IPS-NIHi11 (cell line): ENCODE measurements around the gene LHFPL3.
"Not testable (repeated sequence)": the region's sequence is repeated elsewhere in the genome, so short reads cannot be mapped to it uniquely, and the experiment has no call there.

Experiments used
- DNase-seq: peaks from one replicate; pipeline ENCODE4 v3.0.0; 2012; ENCODE audit warnings: mixed read lengths, low spot score

LHFPL3 gene

DNA sequence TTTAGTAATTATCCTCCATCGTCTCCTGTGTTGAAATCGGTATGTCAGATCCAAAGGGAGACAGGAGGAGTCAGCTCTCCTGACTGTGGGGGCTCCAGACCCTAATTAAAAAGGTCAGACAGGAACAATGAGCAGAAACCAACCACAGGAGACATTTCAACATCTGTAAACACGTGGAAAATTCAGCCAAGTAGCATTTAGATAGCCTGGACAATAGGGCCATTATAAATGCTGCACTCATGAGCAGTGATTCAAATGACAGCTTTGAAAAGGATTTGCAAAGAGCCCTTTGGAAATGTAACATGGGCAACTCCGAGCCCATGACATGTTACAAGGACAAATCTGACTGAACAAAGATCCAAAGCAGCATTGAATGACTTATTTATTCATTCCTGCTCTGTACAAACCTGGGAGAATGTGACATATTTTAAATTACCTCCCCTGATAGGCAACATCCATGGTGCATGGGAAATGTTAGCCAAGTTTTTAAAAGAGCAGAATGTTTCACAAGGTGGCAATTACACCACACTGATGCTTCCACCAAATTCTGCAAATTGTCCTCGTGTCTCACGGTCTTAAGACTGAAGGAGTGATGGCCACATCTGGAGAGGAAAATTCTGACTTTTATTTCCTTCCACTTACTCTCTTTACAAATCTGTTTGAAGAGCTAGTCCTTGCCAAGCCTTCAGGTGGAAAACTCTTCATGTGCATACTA, 572.3 kb downstream of the LHFPL3 start:
- no peak for DNase-seq

DNA sequence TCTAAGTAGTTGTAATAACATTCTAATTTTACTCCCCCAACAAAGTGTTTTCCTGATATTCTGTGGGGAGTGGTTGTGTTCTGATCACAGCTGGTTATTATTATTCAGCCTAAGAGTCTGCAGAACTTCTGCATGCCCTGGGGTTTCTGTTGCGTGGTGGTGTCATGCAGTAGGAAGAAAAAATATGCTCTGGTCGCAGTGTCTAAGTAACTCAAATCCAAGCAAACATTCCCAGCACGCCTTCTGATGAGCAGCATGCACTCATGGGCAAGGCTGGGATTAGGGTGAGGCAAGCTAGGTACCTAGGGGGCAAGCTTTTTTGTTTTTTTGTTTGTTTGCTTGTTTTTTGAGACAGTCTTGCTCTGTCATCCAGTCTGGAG, 572.8 kb downstream of the LHFPL3 start:
- DNase-seq: no peak

DNA sequence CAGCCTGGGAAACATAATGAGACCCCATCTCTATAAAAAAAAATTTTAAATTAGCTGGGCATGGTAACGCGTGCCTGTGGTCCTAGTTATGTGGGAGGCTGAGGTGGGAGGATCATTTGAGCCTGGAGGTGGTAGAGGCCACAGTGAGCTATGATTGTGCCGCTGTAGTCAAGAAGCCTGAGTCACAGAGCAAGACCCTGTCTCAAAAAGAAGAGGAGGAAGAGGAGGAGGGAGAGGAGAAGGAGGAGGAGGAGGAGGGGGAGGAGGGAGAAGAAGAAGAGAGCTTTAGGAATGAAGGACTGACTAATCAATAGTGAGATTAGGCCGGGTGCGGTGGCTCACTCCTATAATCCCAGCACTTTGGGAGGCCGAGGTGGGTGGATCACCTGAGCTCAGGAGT, 573.8 kb downstream of the LHFPL3 start:
- no peak for DNase-seq

DNA sequence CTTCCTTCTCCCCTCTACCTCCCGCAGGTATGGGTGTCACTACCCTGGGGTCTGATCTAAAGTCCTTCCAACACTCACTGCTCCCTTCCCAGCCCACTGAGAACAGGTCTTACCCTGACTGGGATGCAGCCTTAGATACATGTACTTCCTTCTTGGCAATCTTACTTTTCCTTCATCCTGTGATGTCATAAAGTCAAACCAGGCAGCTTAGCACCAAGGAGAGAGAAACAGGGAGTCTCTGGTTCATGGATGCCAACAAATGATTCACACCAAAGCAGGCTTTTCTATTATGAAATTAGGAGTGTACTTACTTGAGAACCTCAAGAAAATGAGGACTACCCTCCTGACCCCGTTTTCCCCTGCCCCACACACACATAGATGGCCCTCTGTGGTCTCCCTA, 574.6 kb downstream of the LHFPL3 start:
- no peak for DNase-seq

DNA sequence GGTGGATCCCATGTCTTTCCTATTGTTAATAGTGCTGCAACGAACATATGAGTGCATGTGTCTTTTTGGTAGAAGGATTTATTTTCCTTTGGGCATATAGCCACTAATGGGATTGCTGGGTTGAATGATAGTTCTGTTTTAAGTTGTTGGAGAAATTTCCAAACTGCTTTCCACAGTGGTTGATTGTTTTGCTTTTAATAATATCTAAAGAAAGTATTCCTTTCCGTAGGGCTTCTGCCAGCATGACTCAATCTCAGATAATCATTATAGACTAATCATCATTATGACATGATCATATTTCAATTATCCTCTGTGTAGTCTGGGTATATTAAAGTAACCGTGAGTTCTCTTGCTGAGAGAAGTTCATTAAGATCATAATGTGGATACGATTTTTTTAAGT, 575.4 kb downstream of the LHFPL3 start:
- no peak for DNase-seq

DNA sequence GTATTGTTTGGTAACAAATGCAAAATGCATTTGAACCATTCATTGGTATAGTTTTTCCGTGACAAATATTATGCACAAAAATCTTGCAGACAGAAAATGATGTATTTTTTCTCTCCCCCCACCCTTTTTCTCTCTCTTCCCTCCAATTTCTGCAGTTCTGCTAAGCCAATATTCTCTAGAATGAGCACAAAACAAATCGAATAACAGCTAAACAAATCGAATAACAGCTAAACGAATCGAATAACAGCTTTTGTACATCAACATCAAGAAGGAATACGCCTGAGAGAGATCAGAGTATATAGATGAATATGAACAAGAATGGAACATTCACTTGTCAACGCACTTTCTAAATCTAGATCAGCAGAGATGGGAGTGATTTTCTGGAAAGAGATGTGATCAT, 577.6 kb downstream of the LHFPL3 start:
- no peak for DNase-seq

DNA sequence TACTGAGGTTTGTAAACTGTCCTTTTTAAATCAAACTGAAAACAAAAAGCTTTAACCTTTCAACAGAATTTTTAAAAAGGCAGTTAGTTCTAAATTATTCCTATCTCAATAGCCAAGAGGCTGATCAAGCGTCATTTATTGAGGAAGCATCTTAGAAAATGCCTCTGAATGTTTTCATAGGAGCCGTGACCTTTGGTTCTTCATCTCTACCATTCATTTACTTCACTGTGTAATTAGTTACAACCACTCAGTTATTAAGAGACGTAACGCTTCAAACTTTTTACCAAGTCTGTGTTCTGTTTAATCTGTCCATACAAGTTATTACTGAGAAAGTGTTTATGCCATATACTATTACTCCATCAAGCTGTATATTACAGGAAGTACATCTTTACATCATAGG, 578.2 kb downstream of the LHFPL3 start:
- no peak for DNase-seq

DNA sequence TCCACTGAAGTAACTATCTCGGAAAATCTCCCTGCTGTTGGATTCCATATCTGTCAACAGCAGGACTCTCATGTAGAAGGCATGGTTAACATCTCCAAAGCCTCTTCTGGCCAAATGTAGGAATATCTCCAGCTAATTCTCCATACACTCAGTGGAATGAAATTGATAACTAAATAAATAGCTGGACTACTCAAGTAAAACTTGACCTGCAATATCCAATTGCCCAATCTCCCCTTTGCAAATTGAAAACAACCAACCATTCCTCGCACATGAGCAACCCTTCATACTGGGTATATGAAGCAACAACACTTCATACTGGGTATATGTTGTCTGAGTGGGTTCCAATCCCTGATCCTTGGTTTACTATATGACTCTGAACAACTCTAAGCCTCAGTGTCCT, 580.2 kb downstream of the LHFPL3 start:
- no peak for DNase-seq

DNA sequence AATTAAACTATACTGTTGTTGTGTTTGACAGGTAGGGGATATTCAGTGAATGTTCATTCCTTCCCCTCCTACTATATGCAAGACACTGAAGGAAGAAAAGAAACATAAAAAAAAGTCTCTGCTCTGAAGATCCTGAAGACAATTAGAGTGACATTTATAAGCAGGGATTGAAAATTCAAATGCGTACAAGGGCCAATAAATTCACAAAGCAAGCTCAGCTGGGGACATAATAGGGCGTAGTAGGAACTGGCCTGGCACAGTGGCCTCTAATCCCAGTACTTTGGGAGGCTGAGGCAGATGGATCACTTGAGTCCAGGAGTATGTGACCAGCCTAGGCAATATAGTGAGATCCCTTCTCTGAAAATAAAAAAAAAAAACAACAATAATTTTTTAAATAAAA, 580.7 kb downstream of the LHFPL3 start:
- DNase-seq: no peak

DNA sequence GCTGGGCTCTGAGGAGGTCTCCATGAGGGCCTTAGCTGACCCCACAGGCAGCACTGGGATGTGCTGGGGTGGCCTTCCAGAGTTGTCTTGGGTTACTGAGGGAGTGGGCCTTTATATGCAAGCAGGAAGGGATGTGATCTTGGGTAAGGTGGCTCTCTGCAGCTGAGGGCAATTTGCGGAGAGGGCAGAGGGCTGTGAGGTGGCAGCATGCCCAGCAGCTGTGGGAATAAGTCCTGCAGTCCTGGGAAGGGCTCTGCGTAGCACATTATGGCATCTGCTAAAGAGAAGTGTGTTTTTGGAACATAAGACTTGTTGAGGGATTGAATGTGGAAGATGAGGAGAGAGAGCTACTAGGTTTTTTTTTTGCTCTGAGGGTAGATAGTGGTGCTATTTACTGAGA, 586.0 kb downstream of the LHFPL3 start:
- DNase-seq: no peak

DNA sequence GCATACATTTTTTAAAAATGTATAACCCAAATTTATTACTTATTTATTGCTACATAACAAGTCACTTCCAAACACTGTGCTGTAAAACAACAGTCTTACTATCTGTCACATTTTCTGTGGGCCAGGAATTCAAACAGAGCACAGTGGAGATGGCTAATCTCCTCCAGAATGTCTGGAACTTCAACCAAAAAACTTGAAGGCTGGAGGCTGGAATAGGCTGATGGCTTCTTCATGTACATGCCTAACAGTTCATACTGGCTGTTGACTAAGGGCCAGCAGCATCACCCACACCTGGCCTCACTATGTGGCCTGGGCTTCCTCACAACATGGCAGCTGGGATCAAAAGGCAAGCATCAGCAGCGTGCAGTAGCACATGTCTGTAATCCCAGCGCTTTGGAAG, 593.2 kb downstream of the LHFPL3 start:
- DNase-seq: no peak

DNA sequence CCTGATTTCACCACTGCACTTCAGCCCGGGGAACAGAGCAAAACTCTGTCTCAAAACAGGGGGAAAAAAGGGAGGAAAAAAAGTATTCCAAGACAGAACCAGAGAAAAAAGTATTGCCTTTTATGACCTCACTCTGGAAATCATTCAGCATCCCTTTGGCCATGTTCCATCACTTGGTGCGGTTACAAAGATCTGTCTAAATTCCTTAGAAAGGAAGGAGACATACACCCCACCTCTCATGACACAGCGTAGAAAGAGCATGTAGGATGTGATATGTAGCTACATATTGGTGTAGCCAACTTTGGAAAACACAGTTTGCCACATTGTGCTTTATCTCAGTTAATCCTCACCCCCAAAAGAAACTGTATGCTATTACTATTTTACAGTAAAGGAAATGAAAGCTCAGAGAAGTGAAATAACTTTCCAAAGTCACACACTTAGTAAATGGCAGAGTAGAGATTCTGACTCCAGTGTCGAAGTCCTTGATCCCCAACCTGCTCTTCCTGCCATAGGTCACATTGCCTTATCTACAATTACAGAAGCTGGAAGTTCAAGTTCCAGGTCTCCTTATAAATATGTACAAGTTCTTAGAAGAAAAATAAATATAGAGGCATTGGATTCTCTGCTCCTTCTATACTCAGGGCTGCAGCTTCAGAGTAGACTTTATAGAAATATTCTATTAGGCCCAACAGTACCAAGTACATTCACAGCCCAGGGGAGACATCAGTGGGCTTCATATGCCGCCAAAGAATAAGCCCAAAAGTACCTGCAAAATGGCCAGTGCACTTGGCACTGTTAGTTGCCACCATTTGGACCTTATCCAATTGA, 594.0 kb downstream of the LHFPL3 start:
- no peak for DNase-seq

DNA sequence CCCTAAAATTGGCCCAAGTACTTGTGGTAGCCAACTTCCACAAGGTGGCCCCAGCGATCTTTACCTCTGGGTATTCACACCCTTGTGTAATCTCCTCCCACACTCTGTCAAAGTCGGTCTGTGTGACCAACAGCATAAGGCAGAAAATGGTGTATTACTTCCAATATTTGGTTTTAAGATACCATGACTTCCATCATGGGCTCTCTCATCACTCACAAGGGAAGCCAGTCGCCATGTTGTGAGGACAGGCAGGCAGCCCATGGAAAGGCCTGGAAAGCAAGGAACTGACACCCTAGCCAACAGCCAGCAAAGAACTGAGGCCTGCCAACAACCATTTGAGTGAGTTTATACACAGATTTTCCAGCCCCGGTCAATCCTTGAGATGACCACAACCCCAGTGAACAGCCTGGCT, 594.6 kb downstream of the LHFPL3 start:
- peak; percentile 66 for DNase-seq

DNA sequence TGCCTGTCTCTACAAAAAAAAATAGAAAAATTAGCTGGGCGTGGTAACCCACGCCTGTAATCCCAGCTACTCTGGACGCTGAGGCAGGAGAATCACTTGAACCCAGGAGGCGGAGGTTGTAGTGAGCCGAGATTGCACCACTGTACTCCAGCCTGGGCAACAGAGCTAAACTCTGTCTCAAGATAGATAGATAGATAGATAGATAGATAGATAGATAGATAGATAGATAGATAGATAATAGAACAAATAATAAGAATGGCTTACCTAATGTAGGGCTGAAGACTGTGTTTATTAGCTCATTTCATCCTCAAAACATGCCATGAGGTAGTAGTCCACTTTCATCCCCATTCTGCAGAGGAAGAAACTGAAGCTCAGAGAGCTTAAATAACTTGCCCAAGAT, 597.8 kb downstream of the LHFPL3 start:
- not testable (repeated sequence) for DNase-seq

DNA sequence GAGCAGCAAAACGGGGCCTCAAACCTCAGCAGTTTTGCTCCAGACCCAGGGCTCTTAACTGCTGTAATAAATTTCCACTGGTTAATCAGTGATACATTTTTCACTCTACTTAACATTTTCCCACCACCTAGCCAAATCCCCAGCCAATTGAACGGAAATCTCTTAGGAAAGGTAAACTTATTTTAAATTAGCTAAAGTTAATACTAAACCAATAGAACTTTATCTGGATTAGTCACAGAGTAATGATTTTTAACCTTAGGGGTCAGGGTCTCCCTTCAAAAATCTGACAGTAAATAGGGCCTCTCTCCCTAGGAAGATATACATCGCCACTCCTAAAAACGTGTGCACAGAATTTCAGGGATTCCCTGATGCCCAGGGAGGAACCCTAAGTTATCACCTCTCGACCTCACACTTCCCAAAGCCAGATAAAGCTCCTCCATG, 598.2 kb downstream of the LHFPL3 start:
- no peak for DNase-seq

DNA sequence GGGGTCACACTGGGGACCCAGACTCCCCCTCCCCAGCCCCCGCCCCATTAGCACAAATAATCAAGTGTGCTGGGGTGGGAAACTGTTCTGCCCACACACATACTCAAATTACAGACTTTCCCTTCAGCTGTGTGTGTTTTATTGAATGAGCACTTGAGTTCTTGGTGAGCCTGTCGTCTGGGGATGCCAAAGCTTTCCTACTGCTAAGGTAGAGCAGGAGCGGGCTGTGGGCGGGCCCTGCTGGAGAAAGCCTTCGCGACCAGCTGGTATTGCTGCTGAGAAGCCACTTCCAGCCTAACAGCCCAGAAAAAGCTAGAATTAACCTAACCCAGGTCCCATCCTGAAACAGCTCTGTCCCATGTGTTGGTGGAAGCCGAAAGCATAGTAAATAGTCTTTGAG, 598.7 kb downstream of the LHFPL3 start:
- DNase-seq: peak; percentile 51

DNA sequence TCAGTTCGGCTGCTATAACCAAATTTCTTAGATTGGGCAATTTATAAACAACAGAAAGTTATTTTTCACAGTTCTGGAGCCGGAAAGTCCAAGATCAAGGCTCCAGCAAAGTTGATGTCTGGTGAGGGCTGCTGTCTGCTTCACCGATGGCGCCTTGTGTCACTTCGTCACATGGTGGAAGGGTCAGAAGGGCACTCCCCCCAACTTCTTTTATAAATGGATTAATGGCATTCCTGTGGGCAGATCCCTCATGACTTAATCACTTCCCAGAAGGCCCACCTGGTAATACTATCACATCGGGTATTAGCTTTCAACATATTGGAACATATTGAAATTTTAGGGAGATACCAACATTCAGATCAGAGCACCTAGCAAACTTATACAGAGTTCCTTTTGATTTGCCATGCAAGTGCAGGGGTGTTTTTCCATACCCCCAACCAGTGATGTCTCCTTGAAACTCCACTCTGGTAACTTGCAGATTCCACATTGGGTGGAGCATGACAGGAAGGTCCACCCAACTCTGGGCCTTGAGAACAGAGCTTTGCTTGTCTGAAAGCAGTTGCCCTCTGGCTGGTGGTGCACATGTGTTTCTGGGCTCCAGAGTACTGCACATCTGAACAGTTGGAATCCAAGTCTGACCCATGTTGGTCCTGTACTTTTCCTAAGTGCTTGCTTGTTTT, 600.5 kb downstream of the LHFPL3 start:
- DNase-seq: no peak

DNA sequence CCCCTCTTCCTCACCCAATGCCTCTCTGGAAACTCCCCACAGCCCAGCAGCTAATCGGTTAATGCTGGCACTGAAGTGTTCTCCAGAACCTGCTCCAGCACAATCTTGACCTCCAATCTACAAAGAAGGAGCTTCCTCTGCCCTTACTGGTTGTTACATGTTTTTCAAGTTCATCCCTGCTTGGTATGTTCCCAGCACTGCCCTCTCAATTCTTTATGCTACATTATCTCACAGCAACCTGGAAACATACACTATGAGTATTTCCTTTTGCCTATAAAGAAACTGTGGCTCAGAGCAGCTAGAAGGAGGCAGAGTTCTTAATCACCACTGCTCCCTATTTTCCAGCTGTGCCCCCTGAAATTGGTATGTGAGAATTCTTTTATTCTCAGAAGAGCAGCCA, 601.5 kb downstream of the LHFPL3 start:
- no peak for DNase-seq

DNA sequence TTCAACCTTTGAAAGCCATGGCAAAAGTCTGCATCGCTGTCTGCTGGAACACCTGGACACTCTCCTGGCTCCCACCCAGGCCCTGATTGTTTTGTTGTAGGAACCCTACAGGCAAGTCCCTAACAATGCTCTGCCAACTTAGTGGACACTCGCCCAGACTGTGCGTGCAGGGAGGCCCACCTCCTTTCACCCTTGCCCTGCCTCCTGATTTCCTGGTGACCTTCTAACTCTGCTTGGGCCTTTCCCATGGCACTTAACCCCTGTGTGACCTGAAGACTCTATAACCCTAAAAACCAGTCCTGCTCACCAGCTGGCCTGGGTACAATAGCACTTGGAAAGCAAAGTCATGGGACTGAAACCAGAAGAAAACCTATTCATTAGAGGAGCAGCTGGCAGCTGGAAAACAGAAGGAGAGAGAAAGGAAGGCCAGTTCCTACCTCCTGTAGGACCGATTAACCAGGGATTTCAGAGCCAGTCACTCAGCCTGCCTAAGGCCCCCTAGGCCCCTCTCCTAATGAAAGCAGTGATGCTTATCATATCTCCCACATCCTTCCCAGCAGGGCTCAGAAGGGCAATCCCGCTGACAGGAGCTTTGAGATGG, 602.9 kb downstream of the LHFPL3 start:
- DNase-seq: peak; percentile 41

DNA sequence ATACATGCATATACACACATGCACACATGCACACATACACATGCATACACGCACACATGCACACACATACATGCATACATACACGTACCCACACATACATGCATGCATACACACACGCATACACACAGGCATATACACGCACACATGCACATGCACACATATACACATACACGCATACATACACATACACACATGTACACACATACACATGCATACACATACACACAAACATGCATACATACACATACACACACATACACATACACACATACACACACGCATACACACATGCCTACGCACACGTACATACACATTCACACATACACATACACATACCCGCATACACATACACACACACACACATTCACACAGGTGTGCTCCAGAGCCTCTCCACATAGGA, 604.6 kb downstream of the LHFPL3 start:
- DNase-seq: no peak

DNA sequence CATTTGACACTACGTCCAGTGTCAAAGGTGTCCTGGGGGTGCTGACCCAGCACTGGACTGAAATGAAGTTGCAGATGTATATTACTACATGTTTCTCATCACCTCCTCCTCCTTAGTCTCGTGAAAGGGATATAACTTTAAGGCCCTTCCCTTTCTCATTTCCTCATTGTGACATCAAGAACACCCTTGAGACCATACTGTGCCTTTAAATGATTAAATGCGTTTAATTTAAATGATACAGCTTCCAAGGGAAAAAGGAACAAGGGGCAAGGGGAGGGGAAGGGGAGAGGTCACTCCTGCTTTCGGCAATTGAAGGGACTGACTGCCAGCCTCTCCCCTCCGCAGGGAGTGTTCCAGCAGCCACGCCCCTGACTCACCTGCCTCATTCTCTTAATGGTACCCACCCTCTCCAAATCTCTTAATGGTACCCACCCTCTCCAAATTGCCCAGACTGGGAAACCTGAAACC, 605.2 kb downstream of the LHFPL3 start:
- DNase-seq: no peak

DNA sequence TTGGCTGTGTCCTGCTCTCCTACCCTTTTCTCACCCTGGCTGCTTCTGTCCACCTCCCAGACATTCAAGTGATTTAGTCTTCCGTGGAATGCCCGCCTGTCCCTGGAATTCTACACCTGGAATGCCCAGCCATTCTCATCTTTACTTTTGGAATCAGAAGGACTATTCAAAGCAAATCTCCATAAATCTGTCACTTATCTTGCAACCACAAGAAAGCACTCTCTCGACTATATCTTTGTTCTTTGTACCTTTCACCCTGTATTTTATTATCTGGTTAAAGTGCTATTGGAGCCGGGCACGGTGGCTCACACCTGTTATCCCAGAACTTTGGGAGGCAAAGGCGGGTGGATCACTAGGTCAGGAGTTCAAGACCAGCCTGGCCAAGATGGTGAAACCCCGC, 606.3 kb downstream of the LHFPL3 start:
- no peak for DNase-seq

DNA sequence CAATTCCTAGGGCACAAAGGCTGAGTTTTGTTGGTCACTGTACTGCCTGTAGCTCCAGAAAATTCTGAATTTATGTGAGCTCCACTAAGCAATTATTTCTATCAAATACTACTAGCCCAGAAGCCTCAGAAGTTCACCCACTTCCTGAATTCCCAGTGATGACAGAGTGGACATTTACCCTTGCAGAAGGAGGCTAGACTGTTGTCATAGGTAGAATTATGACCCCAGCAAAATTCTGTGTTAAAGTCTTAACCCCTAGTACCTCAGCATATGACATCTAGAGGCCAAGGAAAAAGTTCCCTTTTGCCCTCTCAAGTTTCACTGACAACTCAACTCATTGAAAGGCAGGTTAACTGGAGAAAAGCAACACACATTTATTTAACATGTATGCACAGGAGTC, 606.9 kb downstream of the LHFPL3 start:
- no peak for DNase-seq
